Mesenteric fat pad (tissue), 1 donor: Measurements from ENCODE around the gene RPTOR. TPM values are rescaled to one million over a fixed set of nuclear protein-coding genes. Genes with fewer than 3 reads are reported as not detected.

Experiments
- DNase-seq: peaks from one replicate; pipeline ENCODE4 v3.0.0-alpha.2; 2020; ENCODE audit warnings: low spot score
- total RNA-seq: library from RNA; stranded (reverse); fragmentation: NEBNext Ultra II Directional; extraction: Animal tissue kit (Norgen Biotek cat#: 25700); gene quantifications from one replicate; pipeline ENCODE4 v1.2.1, GENCODE V29; 2021
- donor health status: DM: yes; HTN: yes; CAD: no.

The RPTOR gene
- total RNA-seq, 1 donor from 2014 or later = 31.6 TPM

GRCh38 chr17:80999536-81000333, 455.1 kb downstream of the RPTOR start:
- DNase-seq = no peak

DNA sequence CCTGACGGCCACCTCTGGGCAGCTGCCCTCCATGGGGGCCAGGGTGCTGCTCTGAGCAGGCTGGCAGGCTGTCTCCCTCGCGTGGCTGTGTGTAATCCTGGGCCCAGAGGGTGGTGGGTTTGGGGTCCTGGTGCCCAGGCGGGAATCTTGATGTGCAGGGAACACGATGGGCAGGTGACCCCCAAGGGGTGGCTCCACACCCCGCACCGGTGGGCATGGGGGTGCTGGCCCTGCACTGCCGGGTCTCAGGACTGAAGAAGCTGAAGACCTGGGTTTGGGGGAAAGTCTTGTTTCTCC, 455.6 kb downstream of the RPTOR start:
- no peak for DNase-seq

- DNase-seq = no peak
Measured at GRCh38 chr17:81000631-81001357, 456.2 kb downstream of the RPTOR start.

GRCh38 chr17:81002013-81002384, 457.4 kb downstream of the RPTOR start:
- no peak for DNase-seq

DNA sequence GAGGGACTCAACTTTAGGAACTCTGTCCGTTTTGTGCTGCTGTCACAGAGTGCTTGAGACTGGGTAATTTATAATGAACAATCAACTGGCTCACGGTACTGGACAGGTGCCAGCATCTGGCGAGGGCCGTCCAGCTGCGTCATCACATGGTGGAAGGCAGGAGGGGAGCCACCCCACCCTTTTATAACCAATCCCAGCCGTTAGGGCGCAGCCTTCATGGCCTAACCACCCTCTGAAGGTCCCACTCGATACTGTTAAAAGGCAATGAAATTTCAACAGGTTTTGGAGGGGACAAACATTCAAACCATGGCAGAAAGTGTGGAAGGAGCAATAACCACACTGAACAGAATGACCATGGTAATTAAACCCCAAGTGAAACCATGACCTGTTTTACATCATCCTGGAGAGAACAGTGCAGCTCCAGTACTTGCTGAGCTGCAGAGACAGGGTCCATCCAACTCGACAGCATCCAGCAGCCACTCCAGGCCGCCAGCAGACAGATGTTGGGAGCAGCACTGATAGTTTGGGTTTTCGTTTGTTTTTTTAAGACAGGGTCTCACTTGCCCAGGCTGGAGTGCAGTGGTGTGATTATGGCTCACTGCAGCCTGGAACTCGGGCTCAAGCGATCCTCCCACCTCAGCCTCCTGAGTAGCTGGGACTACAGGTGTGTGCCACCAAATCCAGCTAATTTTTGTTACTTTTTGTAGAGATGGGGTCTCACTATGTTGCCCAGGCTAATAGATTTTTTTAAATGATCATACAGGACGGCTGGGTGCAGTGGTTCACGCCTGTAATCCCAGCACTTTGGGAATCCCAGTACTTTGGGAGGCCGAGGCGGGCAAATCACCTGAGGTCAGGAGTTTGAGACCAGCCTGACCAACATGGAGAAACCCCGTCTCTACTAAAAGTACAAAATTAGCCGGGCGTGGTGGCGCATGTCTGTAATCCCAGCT, 458.0 kb downstream of the RPTOR start:
- DNase-seq = no peak

DNA sequence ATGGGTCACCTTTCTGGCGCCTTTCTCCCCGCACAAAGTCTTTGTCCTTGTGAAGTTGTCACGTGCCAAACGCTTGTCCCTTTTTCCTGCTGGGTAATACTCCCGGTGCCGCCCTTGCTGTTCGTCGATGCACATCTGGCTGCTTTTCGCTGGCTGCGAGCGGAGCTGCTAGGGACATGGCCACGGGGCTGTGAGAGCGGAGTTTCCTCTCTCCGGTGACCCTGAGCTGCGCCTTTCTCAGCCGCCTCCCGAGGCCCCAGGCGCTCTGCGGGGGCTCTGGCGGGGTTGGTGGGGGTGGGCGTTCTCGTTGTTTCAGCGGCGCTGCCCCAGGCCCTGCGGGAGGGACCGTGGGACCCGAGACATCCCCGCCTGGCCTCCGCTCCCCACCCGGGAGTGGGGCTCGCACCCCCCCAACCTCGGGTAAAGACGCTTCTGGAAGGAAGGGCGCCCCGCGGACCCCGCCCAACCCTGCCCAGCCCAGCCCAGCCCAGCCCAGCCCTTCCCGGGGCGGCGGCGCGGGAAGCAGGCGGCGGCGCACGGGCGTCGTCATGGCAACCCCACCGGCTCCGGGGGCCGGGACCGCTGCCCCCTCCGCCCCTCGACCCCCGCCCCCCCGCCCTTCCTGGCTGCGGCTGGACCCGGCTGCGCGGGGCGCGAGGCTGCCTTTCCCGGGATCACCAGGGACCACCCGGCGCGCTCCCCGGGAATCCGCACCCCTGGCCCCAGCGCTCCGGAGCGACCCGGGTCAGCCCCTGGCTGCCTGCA, 459.3 kb downstream of the RPTOR start:
- no peak for DNase-seq

GRCh38 chr17:81006891-81007290, 462.3 kb downstream of the RPTOR start:
- no peak for DNase-seq

GRCh38 chr17:81008140-81008539, 463.5 kb downstream of the RPTOR start:
- no peak for DNase-seq

- no peak for DNase-seq
Measured at GRCh38 chr17:81009136-81009535, 464.5 kb downstream of the RPTOR start.

GRCh38 chr17:81010935-81011334, 466.3 kb downstream of the RPTOR start:
- no peak for DNase-seq

DNA sequence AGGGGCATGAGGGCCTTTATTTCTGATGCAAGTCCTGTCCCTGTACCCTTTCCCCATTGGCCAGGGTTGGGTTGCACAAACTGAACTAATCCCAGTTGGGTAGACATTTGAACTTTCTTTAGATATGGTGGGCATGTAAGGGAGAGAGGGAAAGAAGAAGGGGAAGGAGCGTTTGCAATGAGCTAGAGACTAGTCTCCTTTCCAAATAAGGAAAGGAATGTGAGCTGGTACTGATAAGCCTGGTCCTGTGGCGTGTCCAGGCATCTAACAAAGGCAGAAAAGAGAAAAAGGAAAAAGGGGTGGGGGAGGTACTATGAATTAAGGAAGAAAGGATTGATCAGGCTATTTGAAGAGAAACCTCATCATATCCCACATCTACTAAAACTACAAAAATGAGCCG, 467.3 kb downstream of the RPTOR start:
- DNase-seq = no peak

DNA sequence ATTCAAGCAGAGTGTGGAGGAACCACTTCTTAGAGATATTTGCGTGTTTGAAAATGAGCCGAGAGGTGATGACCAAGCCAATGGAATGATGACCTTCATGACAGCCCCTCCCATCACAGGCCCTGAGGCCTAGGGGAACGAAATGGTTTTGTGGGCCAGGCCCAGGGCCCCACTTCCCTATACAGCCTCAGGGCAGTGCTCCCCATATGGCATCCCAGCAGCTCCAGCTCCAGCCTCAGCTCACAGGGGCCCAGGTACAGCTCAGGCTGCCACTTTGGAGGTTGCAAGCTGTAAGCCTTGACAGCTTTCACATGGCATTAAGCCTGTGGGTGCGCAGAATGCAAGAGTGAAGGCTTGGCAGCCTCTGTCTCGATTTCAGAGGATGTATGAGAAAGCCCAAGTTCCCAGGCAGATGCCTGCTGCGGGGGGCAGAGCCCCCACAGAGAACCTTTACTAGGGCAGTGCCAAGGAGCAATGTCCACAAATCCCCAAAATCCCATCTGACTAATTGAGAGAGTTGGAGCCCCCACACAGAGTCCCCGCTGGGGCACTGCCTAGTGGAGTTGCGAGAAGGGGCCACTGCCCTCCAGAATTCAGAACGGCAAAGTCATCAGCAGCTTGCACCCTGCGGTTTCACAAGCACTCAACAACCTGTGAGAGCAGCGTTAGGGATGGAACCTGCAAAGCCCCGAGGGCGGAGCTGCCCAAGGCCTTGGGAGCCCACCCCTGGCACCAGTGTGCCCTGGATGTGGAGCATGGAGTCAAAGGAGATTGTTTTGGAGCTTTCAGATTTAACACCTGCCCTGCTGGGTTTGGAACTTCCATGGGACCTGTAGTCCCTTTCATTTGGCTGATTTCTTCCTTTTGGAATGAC, 468.2 kb downstream of the RPTOR start:
- no peak for DNase-seq

GRCh38 chr17:81013642-81014041, 469.0 kb downstream of the RPTOR start:
- DNase-seq = no peak

DNA sequence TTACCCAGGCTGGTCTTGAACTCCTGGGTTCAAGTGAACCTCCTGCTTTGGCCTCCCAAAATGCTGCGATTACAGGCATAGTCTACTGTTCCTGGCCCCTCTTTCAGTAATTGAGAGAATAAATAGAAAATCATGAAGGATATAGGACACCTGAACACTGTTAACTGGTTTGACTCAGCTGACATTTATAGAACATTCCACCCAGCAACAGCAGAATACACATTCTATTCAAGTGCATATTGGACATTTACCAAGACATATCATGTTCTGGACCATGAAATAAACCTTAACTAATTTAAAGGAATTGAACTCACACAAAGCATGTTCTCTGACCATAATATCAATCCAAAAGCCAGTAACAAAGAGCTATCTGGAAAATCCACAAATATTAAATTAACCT, 470.5 kb downstream of the RPTOR start:
- no peak for DNase-seq

Other genes starting within 250 kb of the RPTOR start
- gene ENDOV, start 129.7 kb upstream of the RPTOR start, total RNA-seq = 10.5 TPM
- not detected for gene NPTX1, start 68.2 kb upstream of the RPTOR start, total RNA-seq